ENCODE data around the gene ZFR2. TPM values are rescaled to one million over a fixed set of nuclear protein-coding genes. Genes with fewer than 3 reads are reported as not detected.

ZFR2 gene
- total and polyA plus RNA-seq, 10 of the 15 experiments (the other 5 are each of a cell fraction or from before 2014, with no cell fraction given), result 0.18 TPM; not detected in 9

GRCh38 chr19:3801412-3802096 lies 67.3 kb downstream of the ZFR2 start:
- ChIA-PET POLR2A (no interaction called here), RAD21 (ENCODE audit: unreplicated experiment) (no interaction called here), CTCF (no interaction called here), SMC1A (ENCODE audit: uncharacterized antibody, unreplicated experiment) (no interaction called here)
- ATAC-seq, result no peak
- Histone ChIP-seq H3K79me2 (ENCODE audit: control insufficient read depth, insufficient read depth, low read length) (no peaks in the 10 kb centered on the region), H3K27me3 (replicated peaks in 1 of 2; ENCODE audit: control insufficient read depth in 2 of 2, insufficient read depth in 2 of 2, low read length in 1 of 2) (peaks cover 2 to 4% of the 10 kb centered on the region in 2 experiments; a peak in 3 of 4 replicates), H3K36me3 (ENCODE audit: control insufficient read depth in 2 of 2, insufficient read depth in 2 of 2, low read length in 1 of 2) (no peaks in the 10 kb centered on the region), H3K9me3 (replicated peaks; ENCODE audit: control insufficient read depth, insufficient read depth, low read length) (no peaks in the 10 kb centered on the region; the same call in 2 of the 3 replicates), H3K9ac (ENCODE audit: control insufficient read depth, insufficient read depth, low read length) (no peak overlapping the region), H3K4me2 (ENCODE audit: control insufficient read depth, insufficient read depth) (0 out of 2 replicates have a peak overlapping the region, but pooled peaks have one; percentile 17), H3K27ac (ENCODE audit: control insufficient read depth, insufficient read depth) (no peak overlapping the region), H3K4me1 (ENCODE audit: control insufficient read depth, insufficient read depth, low read length) (0 out of 2 replicates have a peak, but pooled peaks cover 4% of the 10 kb centered on the region), H2AFZ (ENCODE audit: control insufficient read depth, low read depth, low read length) (no peak overlapping the region), H4K20me1 (ENCODE audit: control insufficient read depth, insufficient read depth) (no peaks in the 10 kb centered on the region), H3K4me3 (no peak overlapping the region)
- intact Hi-C loops (cut with micrococcal nuclease; ENCODE audit: unreplicated experiment), result no loop called here
- no peak for DNase-seq (ENCODE audit: low read depth, low spot score)
- no peak for TF ChIP-seq MXI1 (IDR thresholded peaks at IDR 0.05; ENCODE audit: low read depth, low read length)
- TF ChIP-seq TCF3 (IDR thresholded peaks at IDR 0.05; ENCODE audit: borderline replicate concordance, insufficient read depth, low read depth, low read length), result no peak
- TF ChIP-seq MYB (IDR thresholded peaks at IDR 0.05; ENCODE audit: borderline replicate concordance, low read depth, low read length), result no peak
- TF ChIP-seq, protein P1, sequence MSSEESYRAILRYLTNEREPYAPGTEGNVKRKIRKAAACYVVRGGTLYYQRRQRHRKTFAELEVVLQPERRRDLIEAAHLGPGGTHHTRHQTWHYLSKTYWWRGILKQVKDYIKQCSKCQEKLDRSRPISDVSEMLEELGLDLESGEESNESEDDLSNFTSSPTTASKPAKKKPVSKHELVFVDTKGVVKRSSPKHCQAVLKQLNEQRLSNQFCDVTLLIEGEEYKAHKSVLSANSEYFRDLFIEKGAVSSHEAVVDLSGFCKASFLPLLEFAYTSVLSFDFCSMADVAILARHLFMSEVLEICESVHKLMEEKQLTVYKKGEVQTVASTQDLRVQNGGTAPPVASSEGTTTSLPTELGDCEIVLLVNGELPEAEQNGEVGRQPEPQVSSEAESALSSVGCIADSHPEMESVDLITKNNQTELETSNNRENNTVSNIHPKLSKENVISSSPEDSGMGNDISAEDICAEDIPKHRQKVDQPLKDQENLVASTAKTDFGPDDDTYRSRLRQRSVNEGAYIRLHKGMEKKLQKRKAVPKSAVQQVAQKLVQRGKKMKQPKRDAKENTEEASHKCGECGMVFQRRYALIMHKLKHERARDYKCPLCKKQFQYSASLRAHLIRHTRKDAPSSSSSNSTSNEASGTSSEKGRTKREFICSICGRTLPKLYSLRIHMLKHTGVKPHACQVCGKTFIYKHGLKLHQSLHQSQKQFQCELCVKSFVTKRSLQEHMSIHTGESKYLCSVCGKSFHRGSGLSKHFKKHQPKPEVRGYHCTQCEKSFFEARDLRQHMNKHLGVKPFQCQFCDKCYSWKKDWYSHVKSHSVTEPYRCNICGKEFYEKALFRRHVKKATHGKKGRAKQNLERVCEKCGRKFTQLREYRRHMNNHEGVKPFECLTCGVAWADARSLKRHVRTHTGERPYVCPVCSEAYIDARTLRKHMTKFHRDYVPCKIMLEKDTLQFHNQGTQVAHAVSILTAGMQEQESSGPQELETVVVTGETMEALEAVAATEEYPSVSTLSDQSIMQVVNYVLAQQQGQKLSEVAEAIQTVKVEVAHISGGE (CRISPR knock-in tag; IDR thresholded peaks at IDR 0.05), result no peak
- no peak for TF ChIP-seq ZNF207 (IDR thresholded peaks at IDR 0.05; ENCODE audit: borderline replicate concordance)
- TF ChIP-seq CHD1 (IDR thresholded peaks at IDR 0.05; ENCODE audit: low read depth, low read length), result no peak
- FAIRE-seq, result no peak
- 9% methylated on average over 46 of the region's 46 CpGs for WGBS (ENCODE audit: insufficient coverage, insufficient replicate concordance, low lambda C conversion rate, missing lambda C conversion rate)
- BruUV-seq (replicated peaks), result no TSS peak
- in situ Hi-C loops (cut with MboI), result no loop called here
